ENCODE data around the gene BST1.
"Not testable (repeated sequence)": the region's sequence is repeated elsewhere in the genome, so short reads cannot be mapped to it uniquely, and the experiment has no call there.

Gene BST1

GRCh38 chr4:15711762-15712161 is 8.9 kb downstream of the BST1 start:
- DNase-seq (ENCODE audit: low read depth in 2 of 2) = no peak

DNA sequence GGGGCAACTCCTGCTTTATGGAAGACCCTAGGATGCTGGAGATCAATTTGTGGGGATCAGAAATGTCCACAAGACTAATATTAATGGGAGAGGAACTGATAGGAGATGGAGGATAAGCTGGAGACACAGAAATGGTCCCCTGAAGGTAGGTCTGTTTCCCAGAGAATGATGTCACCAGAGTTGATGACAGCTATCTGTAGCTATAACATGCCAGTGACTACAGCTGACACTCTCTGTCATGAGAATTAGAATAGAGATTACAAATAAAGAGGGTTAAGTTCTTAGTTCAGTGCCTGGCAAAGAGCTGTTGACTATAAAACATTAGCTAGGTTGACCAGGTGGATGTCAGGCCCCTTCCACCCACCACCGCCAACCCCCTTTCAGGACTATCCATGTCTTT is 9.3 kb downstream of the BST1 start:
- DNase-seq (ENCODE audit: low read depth in 2 of 2) = no peak

DNA sequence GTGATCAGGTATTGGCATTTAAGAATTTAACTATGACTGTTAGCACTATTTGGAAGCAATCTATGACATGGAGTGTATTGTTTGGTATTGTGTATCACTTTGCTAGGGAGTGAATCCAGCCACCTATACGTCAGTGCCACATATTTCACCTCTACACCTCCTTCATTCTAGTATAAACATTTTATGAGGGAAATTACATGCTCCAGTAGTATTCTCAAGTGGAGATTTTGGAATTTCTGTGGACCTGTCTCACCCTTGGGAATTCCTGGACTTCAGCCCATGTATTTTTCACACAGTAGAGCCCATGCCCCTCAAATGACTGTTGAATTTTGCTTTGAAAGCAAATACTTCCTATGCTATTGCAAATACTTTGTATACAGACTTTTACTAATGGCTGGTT is 11.3 kb downstream of the BST1 start:
- no peak for DNase-seq (ENCODE audit: low read depth in 2 of 2)

DNA sequence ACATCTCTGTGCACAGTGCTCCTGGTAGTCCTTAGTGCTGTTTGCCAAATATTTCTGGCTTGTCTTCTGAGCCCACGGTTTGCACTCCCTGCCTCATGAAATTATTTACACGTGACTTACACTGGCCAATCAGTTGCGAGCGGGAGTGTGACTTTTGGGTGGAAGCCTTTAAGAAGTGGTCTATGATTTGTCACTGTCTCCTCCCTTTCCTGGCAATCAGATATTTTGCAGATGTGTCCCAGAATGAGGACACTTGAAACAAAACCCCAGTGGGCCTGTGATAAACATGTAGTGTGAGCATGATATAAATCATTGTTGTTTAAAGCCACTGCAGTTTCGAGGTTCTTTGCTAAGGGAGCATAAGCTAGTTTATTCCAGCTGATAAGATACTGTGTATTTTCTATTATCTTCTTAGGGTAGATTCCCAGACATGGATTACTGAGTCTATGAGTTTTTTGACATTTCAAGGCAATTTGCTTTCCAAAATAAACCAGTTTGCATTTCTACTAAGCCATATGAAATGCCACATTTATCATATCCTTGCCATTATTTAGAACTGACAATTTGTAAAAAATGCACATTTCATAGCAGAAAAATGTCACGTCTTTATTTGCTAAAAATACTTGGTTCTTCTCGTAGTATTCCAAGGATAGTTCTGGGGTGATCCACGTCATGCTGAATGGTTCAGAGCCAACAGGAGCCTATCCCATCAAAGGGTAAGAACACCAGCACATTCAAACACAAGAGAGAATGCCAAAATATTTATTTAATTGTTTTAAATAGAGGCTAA is 12.0 kb downstream of the BST1 start:
- no peak for DNase-seq (ENCODE audit: low read depth in 2 of 2)

DNA sequence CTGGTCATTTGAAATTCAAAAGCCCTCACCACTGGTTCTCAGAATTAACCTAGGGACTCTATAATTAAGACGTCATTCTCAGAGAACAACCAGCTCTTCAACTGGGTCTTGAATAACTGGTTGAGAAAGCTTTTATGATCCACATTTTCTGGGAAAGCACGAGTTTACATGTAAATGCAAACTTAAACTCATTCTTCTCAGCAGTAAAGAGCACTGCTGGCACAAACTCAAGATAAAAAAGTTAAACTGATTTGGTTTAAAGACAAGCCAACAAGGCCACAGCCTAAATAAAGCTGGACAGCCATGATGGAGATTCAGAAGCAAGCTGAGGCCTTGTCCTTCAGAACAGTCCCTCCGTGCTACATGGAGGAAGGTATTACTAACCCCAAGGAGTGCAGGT is 13.2 kb downstream of the BST1 start:
- DNase-seq (ENCODE audit: low read depth in 2 of 2) = no peak

DNA sequence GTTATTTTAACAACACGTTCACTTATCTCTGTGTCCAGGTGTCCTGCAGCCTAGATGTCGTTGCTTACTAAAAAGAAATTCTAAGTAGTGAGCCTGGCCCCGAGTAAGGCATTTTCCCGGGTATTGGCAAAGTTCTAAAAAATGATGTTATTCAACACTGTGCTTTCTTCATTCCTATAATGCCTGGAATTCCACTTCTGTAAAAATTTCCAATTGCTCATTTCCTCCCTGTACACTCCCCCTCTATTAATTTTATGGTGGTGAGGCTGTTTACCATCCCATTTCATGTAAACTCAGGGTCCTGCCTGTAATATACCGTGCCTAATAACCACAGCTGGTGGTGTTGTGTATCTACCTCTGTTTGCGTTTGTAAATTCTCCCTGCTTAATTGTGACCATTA is 14.2 kb downstream of the BST1 start:
- no peak for DNase-seq (ENCODE audit: low read depth in 2 of 2)

- DNase-seq (ENCODE audit: low read depth in 2 of 2) = no peak
These were observed 15.0 kb downstream of the BST1 start for GRCh38 chr4:15717657-15718416.

DNA sequence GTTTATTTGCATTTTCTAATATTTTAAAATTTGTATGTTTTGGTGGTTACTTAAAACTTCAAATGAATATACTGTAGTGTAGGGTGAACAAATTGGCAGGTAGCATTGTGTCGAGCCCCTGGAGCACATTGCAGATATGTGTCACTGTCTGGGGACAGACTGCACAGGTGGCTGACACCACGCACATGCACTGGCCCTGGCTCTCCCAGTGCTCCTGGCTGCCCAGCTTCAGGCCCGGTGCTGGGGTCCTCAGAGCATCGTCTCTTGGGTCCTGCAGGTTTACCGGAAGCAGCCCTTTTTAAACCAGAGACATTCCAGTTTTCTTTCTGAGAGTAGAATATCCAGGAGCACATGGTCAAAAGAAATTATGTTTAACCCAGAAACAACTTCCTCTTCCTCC is 15.6 kb downstream of the BST1 start:
- no peak for DNase-seq (ENCODE audit: low read depth in 2 of 2)

GRCh38 chr4:15718959-15719358 is 16.1 kb downstream of the BST1 start:
- DNase-seq (ENCODE audit: low read depth in 2 of 2) = no peak

DNA sequence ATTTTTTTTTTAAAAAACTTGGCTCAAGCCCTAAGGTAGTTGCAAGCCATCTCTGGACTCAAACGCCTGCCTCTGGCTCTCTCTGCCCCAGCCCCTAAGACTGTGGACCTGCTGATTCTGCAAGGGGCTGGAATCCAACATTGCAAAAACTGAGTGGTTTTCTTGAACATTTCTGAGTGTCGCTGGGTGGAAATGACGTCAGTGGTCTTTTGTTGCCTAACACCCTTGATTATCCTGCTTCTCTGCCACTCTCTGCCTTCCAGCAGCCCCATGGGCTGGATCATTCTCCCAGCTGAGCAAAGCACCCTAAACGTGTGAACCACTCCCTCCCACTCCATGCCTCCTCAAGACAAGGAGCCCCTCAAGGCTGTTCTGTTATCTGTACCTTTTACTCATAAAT is 16.6 kb downstream of the BST1 start:
- no peak for DNase-seq (ENCODE audit: low read depth in 2 of 2)

- no peak for DNase-seq (ENCODE audit: low read depth in 2 of 2)
These were observed 18.0 kb downstream of the BST1 start for GRCh38 chr4:15720851-15721250.

DNA sequence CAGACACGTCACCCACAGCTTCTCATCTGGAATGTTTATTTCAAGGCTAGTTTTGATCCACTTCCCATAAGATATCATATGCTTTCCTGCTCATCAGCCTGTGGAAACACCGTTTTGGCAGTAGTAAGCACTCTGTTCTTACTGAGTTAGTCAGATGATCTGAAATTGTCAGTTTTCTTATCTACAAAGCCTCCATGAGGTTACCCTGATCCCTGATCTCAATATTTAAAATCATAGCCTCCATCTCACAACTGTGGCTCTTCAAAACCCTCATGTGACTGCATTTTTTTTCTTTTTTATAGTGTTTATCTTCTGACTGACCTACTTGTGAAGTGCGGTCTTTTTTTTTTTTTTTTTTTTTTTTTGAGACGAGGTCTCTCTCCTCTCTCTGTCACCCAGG is 22.7 kb downstream of the BST1 start:
- no peak for DNase-seq (ENCODE audit: low read depth in 2 of 2)

GRCh38 chr4:15729910-15730533 is 27.2 kb downstream of the BST1 start:
- DNase-seq (ENCODE audit: low read depth in 2 of 2) = peak in 1 of 2 donors; percentile 23

GRCh38 chr4:15733061-15733460 is 30.2 kb downstream of the BST1 start:
- not testable (repeated sequence) for DNase-seq (ENCODE audit: low read depth in 2 of 2)

GRCh38 chr4:15735536-15735935 is 32.7 kb downstream of the BST1 start:
- DNase-seq (ENCODE audit: low read depth in 2 of 2) = no peak

GRCh38 chr4:15736514-15737050 is 33.7 kb downstream of the BST1 start:
- no peak for DNase-seq (ENCODE audit: low read depth in 2 of 2)

DNA sequence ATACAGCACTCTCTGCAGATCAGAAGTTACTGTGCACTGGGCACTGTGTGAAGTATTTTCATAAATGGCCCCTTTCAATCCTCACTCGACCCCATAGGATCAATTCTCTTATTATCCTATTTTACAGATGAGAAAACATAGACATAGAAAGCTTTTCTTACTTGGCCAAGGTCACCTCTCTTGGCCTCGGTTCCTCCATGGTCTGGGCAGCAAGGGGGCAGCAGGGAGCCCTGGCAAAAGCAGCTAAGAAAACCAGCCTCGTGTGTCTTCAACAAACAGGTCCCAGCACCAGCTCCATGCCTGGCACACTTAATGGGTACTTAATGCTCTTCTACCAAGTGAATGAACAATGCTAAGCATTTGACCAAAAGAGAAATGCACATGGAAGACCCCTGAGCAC is 34.4 kb downstream of the BST1 start:
- no peak for DNase-seq (ENCODE audit: low read depth in 2 of 2)

- DNase-seq (ENCODE audit: low read depth in 2 of 2) = no peak
These were observed 36.0 kb downstream of the BST1 start for GRCh38 chr4:15738877-15739276.

DNA sequence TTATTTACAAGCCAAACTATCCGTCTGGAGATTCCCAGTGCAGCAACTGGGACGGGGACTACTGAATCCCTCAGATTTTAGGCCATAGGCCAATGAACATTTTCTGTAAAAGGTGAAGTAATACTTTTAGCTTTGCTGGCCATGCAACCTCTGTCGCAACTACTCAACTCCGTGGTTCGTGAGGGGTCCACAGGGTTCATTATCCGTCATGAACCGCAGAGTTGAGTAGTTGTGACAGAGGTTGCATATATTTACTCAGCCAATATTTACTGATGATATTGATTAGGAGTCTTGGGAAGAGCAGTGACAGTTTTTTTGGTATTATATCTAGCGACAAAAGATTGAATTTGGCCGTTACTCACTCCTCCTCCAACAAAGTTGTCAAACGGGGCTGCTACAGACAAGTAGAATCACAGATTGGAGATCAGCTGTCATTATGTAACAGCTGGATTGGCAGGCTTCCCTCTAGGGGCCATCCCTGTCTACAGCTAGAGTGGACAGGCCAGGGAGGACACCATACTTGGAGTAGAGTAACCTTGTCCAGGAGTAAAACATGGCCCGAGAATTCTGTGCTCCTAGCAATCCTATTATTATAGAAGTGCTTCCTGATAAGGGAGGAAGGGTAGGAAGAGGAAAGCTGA is 38.0 kb downstream of the BST1 start:
- no peak for DNase-seq (ENCODE audit: low read depth in 2 of 2)

DNA sequence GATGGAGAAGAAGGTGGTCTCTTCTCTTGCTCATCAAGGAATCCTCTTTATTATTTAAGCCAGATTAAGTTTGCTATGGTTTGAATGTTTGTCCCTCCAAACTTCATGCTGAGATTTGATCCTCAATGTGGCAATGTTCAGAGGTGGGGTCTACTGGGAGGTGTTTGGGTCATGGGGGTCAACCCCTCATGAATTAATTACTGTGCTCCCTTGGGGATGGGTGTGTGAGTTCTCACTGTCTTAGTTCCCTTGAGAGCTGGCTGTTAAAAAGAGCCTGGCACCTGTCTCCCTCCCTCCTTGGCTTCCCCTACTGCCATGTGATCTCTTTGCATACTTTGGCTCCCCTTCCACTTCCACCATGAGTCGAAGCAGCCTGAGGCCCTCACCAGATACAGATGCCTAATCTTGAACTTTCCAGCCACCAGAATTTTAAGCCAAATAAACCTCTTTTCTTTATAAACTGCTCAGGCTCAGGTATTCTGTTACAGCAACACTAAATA is 39.3 kb downstream of the BST1 start:
- no peak for DNase-seq (ENCODE audit: low read depth in 2 of 2)

DNA sequence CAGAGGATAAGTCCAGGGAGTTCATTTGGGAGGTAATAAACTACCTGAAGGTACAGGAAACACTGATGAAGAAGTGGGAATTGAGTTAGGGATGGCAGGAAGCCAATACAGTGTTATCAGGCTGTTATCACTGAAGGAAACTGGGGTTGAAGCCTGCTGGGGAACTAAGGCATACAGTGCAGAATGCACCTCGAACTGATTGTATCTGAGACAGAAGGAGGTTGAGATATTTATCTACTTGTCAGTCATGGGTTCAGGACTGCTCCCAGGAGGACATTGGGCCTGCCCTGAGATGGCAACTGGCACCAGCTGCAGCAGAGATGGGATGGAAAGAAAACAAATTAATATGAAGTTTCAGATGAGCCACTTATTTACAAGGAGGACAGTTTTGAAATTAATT is 39.8 kb downstream of the BST1 start:
- DNase-seq (ENCODE audit: low read depth in 2 of 2) = no peak

DNA sequence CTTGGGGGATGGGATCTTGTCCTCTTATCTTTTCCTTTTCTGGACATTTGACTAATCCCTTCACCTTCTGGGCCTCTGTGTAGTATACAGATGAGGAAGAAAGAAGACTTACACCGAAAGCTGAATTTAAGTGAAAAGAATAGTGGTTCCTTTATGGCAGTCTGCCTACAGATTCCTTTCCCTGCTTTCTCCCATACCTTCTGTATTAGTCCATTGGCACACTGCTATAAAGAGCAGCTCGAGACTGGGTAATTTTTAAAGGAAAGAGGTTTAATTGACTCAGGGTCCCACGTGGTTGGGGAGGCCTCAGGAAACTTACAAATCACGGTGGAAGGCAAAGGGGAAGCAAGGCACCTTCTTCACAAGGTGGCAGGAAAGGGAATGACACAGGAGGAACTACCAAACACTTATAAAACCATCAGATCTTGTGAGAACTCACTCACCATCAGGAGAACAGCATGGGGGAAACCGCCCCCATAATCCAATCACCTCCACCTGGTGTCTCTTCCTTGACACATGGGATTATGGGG is 41.2 kb downstream of the BST1 start:
- DNase-seq (ENCODE audit: low read depth in 2 of 2) = no peak

All from activated CD8-positive, alpha-beta memory T cell treated with anti-CD3 and anti-CD28 coated beads for 4 hours (primary cell).